Activated naive CD8-positive, alpha-beta T cell treated with anti-CD3 and anti-CD28 coated beads, Interleukin-2, amount 50 U/mL, for 16 hours (primary cell): ENCODE data around the gene FARSB.

Experiments
- DNase-seq: peaks from one replicate; pipeline ENCODE4 v3.0.0-alpha.2; 2020; ENCODE audit warnings: low read depth, low spot score

The FARSB gene

GRCh38 chr2:222561151-222561550 lies 94.7 kb downstream of the FARSB start:
- DNase-seq = no peak

- DNase-seq = no peak
These were observed 101.4 kb downstream of the FARSB start for GRCh38 chr2:222554517-222554916.

GRCh38 chr2:222548992-222549391 lies 106.9 kb downstream of the FARSB start:
- no peak for DNase-seq

GRCh38 chr2:222547083-222547482 lies 108.8 kb downstream of the FARSB start:
- no peak for DNase-seq

GRCh38 chr2:222545823-222546795 lies 109.8 kb downstream of the FARSB start:
- no peak for DNase-seq

GRCh38 chr2:222544661-222545060 lies 111.2 kb downstream of the FARSB start:
- no peak for DNase-seq

- DNase-seq = no peak
These were observed 117.4 kb downstream of the FARSB start for GRCh38 chr2:222538535-222538934.

GRCh38 chr2:222535477-222535876 lies 120.4 kb downstream of the FARSB start:
- DNase-seq = no peak

GRCh38 chr2:222532315-222532714 lies 123.6 kb downstream of the FARSB start:
- no peak for DNase-seq

GRCh38 chr2:222526480-222527277 lies 129.2 kb downstream of the FARSB start:
- DNase-seq = no peak

- no peak for DNase-seq
These were observed 130.1 kb downstream of the FARSB start for GRCh38 chr2:222525811-222526210.

- DNase-seq = no peak
These were observed 131.9 kb downstream of the FARSB start for GRCh38 chr2:222523783-222524544.

GRCh38 chr2:222522082-222522481 lies 133.8 kb downstream of the FARSB start:
- DNase-seq = no peak

- DNase-seq = no peak
These were observed 134.8 kb downstream of the FARSB start for GRCh38 chr2:222521099-222521498.
